VCaP (cell line): ENCODE data around the gene CRTC2.

Source experiments
- H3K27ac ChIP-seq: fragments of 450-650 bp; 2 replicates; pipeline ENCODE4 v1.5.1; 2017
- CTCF ChIP-seq: fragments of 450-650 bp; conservative IDR thresholded peaks from 2 replicates; pipeline ENCODE4 v1.5.1; 2017; ENCODE audit warnings: mild to moderate bottlenecking, moderate library complexity

Gene CRTC2

DNA sequence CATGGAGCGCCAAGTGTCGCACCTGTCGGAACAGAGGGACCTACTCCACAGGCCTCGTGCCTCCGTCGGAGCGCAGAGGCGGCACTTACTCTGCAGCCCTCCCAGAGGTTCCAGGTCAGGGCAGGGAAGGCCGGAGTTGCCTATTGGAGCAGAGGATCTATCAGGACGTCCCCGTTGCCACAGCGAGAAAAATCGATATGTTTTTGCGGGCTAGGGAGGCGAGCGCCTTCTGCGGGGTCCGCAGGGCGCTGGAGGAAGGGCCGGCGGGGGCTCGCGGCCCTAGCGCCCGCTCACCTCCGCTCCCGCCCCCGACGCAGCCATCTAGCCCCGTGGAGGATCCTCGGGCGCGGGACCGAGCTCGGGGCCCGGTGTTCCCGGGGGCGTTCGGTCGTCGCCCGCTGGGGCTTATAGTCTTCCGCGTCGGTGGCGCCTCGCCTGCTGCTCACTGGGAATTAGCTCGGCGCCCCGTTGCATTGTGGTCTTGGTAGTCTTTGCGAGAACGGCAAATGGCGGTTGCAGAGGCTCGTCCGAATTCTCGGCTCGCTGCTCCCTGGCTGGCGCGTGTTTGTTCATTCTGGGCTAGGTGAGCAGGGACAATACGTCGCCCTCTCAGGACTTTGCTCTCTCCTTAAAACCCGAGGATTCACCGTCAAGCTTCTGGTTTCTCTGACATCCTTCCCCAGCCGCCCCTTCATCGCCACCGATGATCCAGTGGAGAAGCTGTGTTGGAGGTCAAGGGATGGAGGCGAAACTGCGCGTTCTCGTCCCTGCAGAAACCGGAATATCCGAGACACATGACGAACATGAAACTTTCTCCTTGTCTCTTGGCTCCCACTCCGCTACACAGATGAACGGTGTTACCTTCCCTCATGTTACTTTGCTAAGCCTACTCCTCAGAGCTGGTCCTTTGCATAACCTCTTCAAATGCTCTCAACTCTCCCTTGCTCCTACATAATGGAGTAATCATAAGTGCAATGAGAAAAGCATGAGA, 19.1 kb upstream of the CRTC2 start, which contains the start of gene JTB:
JTB (minus strand) TSS at position 425 of the 991 bp plus-strand sequence; CDS start at position 3, 422 bp downstream.
- TF ChIP-seq CTCF: no peak
- peak within 1 kb of the TSS; percentile 96 for H3K27ac ChIP-seq

GRCh38 chr1:153976819-153977249, 18.4 kb upstream of the CRTC2 start:
- no peak for TF ChIP-seq CTCF
- peak overlapping the region; percentile 96 for H3K27ac ChIP-seq

- no peak for TF ChIP-seq CTCF
- H3K27ac ChIP-seq: no peak overlapping the region; the same call in 1 of the 2 replicates
Measured at GRCh38 chr1:153973525-153973924, 15.1 kb upstream of the CRTC2 start.

DNA sequence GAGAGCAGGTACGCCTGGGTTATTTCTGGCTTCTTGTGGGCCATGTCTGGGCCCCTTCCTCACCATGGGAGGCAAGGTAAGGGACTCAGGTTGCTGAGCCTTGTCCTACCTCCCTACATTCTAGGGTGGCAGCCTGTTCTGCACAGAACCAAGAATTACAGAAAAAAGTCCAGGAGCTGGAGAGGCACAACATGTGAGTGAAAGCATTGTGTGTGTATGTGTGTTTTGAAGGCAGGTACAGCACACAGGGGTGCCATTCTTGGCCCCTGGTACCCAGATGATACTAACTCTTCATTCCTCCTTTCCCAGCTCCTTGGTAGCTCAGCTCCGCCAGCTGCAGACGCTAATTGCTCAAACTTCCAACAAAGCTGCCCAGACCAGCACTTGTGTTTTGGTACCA, 14.7 kb upstream of the CRTC2 start:
- no peak for TF ChIP-seq CTCF
- H3K27ac ChIP-seq: no peak overlapping the region; the same call in 1 of the 2 replicates

DNA sequence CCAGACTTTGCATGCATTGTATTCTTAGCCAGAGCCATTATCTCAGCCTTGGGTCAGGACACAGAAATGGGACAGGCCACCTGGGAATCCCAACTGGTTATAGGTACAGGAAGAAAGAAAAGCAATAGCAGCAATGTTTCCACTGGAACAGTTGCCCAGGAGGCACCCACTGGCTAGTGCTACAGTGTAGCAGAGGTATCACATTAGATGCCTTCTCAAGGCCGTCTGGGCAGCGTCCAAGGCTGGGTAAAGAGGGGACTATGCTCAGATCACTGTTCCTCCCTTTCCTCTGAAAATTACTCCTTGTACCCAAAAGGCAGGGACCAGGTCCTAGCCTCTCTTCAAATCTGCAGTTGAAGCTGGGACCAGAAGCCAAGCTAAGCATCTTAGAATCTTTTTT, 11.9 kb upstream of the CRTC2 start:
- no peak for TF ChIP-seq CTCF
- no peak overlapping the region; the same call in 1 of the 2 replicates for H3K27ac ChIP-seq

DNA sequence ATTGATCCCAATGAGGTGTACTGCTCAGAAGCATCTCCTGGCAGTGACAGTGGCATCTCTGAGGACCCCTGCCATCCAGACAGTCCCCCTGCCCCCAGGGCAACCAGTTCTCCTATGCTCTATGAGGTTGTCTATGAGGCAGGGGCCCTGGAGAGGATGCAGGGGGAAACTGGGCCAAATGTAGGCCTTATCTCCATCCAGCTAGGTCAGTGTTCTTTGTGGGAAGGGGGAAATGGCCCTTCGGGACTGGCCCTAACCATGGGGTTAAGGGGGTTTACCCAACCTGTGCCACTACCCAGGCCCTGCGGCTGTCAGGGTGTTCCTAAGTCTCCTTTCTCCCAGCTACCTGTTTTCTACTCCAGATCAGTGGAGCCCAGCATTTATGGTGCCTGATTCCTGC, 10.6 kb upstream of the CRTC2 start:
- peak overlapping the region; percentile 99 for H3K27ac ChIP-seq
- no peak for TF ChIP-seq CTCF

DNA sequence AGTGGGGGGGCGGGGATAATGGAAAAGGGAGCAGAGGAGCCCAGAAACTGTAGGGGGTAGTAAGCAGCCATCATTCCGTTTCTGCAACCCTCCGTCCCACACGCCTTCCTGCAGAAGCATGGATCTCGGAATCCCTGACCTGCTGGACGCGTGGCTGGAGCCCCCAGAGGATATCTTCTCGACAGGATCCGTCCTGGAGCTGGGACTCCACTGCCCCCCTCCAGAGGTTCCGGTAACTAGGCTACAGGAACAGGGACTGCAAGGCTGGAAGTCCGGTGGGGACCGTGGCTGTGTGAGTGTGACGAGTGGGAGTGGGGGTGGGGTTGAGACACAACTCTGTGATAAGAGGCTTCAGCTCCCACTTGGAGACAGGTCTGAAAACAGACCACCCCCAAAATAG, 10.0 kb upstream of the CRTC2 start:
- peak overlapping the region; percentile 99 for H3K27ac ChIP-seq
- TF ChIP-seq CTCF: no peak
